ENCODE data around the gene ZNF30. TPM values are rescaled to one million over a fixed set of nuclear protein-coding genes. Genes with fewer than 3 reads are reported as not detected.
"Not testable (repeated sequence)": the region's sequence is repeated elsewhere in the genome, so short reads cannot be mapped to it uniquely, and the experiment has no call there.

The ZNF30 gene
- total and polyA plus RNA-seq, 2 experiments from 2014 or later = 4.1 to 18.7 TPM

DNA sequence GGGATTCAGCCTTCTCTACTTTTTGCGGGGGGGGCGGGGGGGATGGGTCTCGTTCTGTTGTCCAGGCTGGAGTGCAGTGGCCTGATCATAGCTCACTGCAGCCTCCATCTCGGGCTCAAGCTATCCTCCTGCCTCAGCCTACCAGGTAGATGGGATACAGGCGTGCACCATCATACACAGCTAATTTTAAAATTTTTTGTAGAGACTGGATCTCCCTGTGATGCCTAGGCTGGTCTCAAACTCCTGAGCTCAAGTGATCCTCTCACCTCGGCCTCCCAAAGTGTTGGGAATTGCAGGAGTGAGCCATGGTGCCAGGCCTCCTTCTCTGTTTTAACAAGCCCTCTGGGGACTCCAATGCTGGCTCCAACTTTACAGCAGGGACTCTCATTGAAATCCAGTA is 37.9 kb downstream of the ZNF30 start (continued):
- TF ChIP-seq, protein P1, sequence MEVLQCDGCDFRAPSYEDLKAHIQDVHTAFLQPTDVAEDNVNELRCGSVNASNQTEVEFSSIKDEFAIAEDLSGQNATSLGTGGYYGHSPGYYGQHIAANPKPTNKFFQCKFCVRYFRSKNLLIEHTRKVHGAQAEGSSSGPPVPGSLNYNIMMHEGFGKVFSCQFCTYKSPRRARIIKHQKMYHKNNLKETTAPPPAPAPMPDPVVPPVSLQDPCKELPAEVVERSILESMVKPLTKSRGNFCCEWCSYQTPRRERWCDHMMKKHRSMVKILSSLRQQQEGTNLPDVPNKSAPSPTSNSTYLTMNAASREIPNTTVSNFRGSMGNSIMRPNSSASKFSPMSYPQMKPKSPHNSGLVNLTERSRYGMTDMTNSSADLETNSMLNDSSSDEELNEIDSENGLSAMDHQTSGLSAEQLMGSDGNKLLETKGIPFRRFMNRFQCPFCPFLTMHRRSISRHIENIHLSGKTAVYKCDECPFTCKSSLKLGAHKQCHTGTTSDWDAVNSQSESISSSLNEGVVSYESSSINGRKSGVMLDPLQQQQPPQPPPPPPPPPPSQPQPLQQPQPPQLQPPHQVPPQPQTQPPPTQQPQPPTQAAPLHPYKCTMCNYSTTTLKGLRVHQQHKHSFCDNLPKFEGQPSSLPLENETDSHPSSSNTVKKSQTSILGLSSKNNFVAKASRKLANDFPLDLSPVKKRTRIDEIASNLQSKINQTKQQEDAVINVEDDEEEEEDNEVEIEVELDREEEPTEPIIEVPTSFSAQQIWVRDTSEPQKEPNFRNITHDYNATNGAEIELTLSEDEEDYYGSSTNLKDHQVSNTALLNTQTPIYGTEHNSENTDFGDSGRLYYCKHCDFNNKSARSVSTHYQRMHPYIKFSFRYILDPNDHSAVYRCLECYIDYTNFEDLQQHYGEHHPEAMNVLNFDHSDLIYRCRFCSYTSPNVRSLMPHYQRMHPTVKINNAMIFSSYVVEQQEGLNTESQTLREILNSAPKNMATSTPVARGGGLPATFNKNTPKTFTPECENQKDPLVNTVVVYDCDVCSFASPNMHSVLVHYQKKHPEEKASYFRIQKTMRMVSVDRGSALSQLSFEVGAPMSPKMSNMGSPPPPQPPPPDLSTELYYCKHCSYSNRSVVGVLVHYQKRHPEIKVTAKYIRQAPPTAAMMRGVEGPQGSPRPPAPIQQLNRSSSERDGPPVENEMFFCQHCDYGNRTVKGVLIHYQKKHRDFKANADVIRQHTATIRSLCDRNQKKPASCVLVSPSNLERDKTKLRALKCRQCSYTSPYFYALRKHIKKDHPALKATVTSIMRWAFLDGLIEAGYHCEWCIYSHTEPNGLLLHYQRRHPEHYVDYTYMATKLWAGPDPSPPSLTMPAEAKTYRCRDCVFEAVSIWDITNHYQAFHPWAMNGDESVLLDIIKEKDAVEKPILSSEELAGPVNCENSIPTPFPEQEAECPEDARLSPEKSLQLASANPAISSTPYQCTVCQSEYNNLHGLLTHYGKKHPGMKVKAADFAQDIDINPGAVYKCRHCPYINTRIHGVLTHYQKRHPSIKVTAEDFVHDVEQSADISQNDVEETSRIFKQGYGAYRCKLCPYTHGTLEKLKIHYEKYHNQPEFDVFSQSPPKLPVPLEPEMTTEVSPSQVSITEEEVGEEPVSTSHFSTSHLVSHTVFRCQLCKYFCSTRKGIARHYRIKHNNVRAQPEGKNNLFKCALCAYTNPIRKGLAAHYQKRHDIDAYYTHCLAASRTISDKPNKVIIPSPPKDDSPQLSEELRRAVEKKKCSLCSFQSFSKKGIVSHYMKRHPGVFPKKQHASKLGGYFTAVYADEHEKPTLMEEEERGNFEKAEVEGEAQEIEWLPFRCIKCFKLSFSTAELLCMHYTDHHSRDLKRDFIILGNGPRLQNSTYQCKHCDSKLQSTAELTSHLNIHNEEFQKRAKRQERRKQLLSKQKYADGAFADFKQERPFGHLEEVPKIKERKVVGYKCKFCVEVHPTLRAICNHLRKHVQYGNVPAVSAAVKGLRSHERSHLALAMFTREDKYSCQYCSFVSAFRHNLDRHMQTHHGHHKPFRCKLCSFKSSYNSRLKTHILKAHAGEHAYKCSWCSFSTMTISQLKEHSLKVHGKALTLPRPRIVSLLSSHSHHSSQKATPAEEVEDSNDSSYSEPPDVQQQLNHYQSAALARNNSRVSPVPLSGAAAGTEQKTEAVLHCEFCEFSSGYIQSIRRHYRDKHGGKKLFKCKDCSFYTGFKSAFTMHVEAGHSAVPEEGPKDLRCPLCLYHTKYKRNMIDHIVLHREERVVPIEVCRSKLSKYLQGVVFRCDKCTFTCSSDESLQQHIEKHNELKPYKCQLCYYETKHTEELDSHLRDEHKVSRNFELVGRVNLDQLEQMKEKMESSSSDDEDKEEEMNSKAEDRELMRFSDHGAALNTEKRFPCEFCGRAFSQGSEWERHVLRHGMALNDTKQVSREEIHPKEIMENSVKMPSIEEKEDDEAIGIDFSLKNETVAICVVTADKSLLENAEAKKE (CRISPR knock-in tag; IDR thresholded peaks at IDR 0.05) = no peak

- H3K4me3 Mint-ChIP-seq; H3K9me2 ChIP-seq (ENCODE audit: insufficient read depth); H3K4me2 ChIP-seq; H3K36me3 ChIP-seq (ENCODE audit: insufficient read depth); H3K27ac Mint-ChIP-seq; H3K4me3 ChIP-seq; H3K27ac ChIP-seq (ENCODE audit: low read depth); H3F3A ChIP-seq (replicated peaks; ENCODE audit: low read depth); ATAC-seq; H4K20me1 ChIP-seq (replicated peaks; ENCODE audit: insufficient read depth); H2AFZ ChIP-seq: not testable (repeated sequence)
- peaks cover 66% of the 10 kb centered on the region for H3K9me3 Mint-ChIP-seq
- H3K27me3 ChIP-seq (ENCODE audit: insufficient read depth) = peaks cover 11% of the 10 kb centered on the region
- peaks cover 13% of the 10 kb centered on the region for H3K4me1 Mint-ChIP-seq
- peaks cover 15% of the 10 kb centered on the region for H3K79me2 ChIP-seq (replicated peaks; ENCODE audit: insufficient read depth)
- TF ChIP-seq, protein P2, sequence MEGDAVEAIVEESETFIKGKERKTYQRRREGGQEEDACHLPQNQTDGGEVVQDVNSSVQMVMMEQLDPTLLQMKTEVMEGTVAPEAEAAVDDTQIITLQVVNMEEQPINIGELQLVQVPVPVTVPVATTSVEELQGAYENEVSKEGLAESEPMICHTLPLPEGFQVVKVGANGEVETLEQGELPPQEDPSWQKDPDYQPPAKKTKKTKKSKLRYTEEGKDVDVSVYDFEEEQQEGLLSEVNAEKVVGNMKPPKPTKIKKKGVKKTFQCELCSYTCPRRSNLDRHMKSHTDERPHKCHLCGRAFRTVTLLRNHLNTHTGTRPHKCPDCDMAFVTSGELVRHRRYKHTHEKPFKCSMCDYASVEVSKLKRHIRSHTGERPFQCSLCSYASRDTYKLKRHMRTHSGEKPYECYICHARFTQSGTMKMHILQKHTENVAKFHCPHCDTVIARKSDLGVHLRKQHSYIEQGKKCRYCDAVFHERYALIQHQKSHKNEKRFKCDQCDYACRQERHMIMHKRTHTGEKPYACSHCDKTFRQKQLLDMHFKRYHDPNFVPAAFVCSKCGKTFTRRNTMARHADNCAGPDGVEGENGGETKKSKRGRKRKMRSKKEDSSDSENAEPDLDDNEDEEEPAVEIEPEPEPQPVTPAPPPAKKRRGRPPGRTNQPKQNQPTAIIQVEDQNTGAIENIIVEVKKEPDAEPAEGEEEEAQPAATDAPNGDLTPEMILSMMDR (conservative IDR thresholded peaks at IDR 0.05; ENCODE audit: low read depth in 2 of 2) = peak in 1 of 2 experiments; percentile 14; a peak in 1 of 4 replicates
- DNase-seq (ENCODE audit: low spot score) = peak; percentile 44
- H3K27me3 Mint-ChIP-seq (ENCODE audit: insufficient read depth, low read depth, poor library complexity) = peaks cover 17% of the 10 kb centered on the region
- peaks cover 13% of the 10 kb centered on the region for H3K4me1 ChIP-seq (ENCODE audit: insufficient read depth)
- peaks cover 59% of the 10 kb centered on the region for H3K36me3 Mint-ChIP-seq (ENCODE audit: low read depth)
These were observed 38.8 kb downstream of the ZNF30 start for GRCh38 chr19:34965505-34965904.
